Measurements from ENCODE around the gene ADGRV1.

DNA sequence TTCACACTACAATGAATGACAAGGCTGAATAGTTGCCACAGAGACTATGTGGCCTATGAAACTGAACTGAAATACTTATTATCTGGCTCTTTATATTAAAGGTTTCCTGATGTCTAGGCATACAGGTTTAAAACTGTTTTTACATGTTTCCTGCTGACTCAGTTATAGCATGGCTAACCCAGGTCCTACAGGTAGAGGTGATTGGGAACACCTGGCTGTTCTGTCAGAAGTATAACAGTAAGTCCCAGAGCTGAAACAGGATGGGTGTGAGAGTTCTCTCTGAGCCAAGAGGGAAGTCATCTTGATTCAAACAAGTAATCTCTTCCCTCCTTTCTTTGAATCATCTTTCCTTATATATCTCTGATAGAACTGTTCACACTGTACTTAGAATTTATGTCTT, 4.9 kb upstream of the ADGRV1 start:
- TF ChIP-seq POLR2A (IDR thresholded peaks at IDR 0.05) = no peak
- TF ChIP-seq, protein P1, sequence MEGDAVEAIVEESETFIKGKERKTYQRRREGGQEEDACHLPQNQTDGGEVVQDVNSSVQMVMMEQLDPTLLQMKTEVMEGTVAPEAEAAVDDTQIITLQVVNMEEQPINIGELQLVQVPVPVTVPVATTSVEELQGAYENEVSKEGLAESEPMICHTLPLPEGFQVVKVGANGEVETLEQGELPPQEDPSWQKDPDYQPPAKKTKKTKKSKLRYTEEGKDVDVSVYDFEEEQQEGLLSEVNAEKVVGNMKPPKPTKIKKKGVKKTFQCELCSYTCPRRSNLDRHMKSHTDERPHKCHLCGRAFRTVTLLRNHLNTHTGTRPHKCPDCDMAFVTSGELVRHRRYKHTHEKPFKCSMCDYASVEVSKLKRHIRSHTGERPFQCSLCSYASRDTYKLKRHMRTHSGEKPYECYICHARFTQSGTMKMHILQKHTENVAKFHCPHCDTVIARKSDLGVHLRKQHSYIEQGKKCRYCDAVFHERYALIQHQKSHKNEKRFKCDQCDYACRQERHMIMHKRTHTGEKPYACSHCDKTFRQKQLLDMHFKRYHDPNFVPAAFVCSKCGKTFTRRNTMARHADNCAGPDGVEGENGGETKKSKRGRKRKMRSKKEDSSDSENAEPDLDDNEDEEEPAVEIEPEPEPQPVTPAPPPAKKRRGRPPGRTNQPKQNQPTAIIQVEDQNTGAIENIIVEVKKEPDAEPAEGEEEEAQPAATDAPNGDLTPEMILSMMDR (IDR thresholded peaks at IDR 0.05) = no peak
